Nephron progenitor cell (in vitro differentiated cells): Measurements from ENCODE around the gene HOXA3.

Experiments used
- DNase-seq: peaks from one replicate; pipeline ENCODE4 v3.0.0; 2021
- H3K27ac Mint-ChIP-seq: 2 replicates; pipeline ENCODE4 v1.8.0; 2021; ENCODE audit warnings: mild to moderate bottlenecking, moderate library complexity, mixed read lengths
- H3K27me3 Mint-ChIP-seq: 2 replicates; pipeline ENCODE4 v1.8.0; 2021; ENCODE audit warnings: mild to moderate bottlenecking, low read depth, mixed read lengths; ENCODE audit not compliant: poor library complexity
- H3K36me3 Mint-ChIP-seq: 2 replicates; pipeline ENCODE4 v1.8.0; 2021; ENCODE audit warnings: low read depth, mixed read lengths
- H3K4me1 Mint-ChIP-seq: 2 replicates; pipeline ENCODE4 v1.8.0; 2021; ENCODE audit warnings: mixed read lengths
- H3K4me3 Mint-ChIP-seq: 2 replicates; pipeline ENCODE4 v1.8.0; 2021; ENCODE audit warnings: mild to moderate bottlenecking, moderate library complexity, mixed read lengths
- H3K9me3 Mint-ChIP-seq: 2 replicates; pipeline ENCODE4 v1.8.0; 2021; ENCODE audit warnings: mild to moderate bottlenecking, moderate library complexity, mixed read lengths
- TF ChIP-seq, protein P1 (sequence below): fragments of 200-600 bp; sonication (generic); IDR thresholded peaks from 2 replicates; pipeline ENCODE4 v1.5.0; 2021; ENCODE audit warnings: antibody characterized with exemption

Gene HOXA3

DNA sequence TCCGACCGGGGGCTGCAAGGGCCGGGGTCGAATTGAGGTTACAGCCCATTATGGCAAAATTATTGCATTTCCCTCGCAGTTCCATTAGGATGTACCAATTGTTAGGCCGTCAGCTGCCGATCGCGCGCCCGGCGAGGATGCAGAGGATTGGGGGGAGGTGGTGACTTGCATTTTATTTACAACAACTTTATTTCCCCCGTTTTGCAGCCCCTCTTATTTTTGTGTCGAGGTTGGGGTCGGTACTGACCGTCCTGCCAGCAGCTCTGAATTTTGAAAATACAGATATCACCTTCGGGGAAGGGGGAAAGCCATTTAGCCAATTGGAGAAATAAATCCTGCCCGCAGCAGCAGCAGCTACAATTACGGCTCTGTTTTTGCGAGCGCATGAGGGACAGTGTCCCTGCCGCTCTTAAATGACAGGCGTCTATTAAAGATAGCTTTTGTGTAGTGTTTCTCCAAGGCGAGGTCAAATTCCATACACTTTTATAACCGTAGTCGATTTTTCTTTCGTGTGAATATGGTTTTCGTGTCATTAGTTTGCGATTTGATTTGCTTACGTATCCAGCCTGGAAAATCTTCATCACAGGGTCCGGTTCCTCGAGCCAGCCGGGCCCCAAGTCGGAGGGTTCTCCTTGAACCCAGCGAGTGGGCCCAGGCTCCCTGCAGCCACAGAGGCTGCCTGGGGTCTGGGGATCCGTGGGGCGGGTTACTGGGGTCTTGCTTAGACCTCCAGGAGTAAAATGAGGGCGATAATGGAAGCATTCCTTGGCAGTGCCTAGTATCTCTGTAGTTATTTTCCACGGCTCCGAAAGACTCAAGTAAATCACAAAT lies 8.2 kb downstream of the HOXA3 start:
- peaks cover 51% of the 10 kb centered on the region for H3K4me1 Mint-ChIP-seq
- H3K27ac Mint-ChIP-seq = peak overlapping the region; percentile 99
- peaks cover 92% of the 10 kb centered on the region for H3K36me3 Mint-ChIP-seq
- H3K4me3 Mint-ChIP-seq = peak overlapping the region; percentile 97
- TF ChIP-seq, protein P1, sequence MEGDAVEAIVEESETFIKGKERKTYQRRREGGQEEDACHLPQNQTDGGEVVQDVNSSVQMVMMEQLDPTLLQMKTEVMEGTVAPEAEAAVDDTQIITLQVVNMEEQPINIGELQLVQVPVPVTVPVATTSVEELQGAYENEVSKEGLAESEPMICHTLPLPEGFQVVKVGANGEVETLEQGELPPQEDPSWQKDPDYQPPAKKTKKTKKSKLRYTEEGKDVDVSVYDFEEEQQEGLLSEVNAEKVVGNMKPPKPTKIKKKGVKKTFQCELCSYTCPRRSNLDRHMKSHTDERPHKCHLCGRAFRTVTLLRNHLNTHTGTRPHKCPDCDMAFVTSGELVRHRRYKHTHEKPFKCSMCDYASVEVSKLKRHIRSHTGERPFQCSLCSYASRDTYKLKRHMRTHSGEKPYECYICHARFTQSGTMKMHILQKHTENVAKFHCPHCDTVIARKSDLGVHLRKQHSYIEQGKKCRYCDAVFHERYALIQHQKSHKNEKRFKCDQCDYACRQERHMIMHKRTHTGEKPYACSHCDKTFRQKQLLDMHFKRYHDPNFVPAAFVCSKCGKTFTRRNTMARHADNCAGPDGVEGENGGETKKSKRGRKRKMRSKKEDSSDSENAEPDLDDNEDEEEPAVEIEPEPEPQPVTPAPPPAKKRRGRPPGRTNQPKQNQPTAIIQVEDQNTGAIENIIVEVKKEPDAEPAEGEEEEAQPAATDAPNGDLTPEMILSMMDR = peak; percentile 6
- H3K9me3 Mint-ChIP-seq = no peaks in the 10 kb centered on the region
- H3K27me3 Mint-ChIP-seq = peaks cover 17% of the 10 kb centered on the region
- no peak for DNase-seq

DNA sequence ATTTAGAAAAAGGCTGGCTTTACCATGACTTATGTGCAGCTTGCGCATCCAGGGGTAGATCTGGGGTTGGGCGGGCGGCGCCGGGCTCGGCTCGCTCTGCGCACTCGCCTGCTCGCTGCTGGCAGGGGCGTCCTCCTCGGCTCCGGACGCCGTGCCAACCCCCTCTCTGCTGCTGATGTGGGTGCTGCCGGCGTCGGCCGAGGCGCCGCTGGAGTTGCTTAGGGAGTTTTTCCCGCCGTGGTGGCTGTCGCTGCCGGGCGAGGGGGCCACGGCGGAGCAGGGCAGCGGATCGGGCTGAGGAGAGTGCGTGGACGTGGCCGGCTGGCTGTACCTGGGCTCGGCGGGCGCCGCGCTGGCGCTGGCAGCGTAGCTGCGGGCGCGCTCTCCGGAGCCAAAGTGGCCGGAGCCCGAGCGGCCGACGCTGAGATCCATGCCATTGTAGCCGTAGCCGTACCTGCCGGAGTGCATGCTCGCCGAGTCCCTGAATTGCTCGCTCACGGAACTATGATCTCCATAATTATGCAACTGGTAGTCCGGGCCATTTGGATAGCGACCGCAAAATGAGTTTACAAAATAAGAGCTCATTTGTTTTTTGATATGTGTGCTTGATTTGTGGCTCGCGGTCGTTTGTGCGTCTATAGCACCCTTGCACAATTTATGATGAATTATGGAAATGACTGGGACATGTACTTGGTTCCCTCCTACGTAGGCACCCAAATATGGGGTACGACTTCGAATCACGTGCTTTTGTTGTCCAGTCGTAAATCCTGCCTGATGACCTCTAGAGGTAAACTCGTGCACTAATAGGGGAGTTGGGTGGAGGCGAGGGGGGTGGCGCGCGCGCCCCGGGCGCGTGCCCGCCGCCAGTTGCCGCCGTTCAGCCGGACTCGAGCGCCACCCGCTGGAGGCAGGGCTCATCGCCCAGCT lies 9.1 kb downstream of the HOXA3 start, which contains the start of gene HOXA5:
HOXA5 (minus strand) TSS at position 659 of the 927 bp plus-strand sequence; CDS start at position 585, 74 bp downstream.
- TF ChIP-seq, protein P1 = peak; percentile 90
- H3K27ac Mint-ChIP-seq = peak within 1 kb of the TSS; percentile 100
- DNase-seq = peak; percentile 92
- peaks cover 91% of the 10 kb centered on the region for H3K36me3 Mint-ChIP-seq
- no peaks in the 10 kb centered on the region for H3K9me3 Mint-ChIP-seq
- H3K4me3 Mint-ChIP-seq = peak within 1 kb of the TSS; percentile 97
- H3K27me3 Mint-ChIP-seq = peaks cover 21% of the 10 kb centered on the region
- H3K4me1 Mint-ChIP-seq = peaks cover 59% of the 10 kb centered on the region

DNA sequence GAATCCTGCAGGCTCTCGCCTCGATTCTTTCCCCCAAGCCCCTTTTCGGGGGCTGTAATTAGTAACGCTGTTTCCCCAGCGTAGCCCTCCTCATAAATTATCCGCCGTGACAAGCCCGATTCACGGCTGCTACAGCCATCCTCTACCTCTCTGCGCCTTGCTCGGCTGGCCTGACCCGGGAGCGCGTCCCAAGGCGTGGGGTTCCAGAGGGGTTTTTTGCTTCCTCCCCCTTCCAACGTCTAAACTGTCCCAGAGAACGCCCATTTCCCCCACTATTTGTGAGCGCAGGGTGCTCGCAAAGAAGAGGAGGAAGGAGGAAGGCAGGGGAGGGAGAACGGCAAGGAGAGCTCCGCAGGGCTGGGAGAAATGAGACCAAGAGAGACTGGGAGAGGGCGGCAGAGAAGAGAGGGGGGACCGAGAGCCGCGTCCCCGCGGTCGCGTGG lies 9.8 kb downstream of the HOXA3 start:
- H3K27me3 Mint-ChIP-seq = peaks cover 21% of the 10 kb centered on the region
- H3K4me3 Mint-ChIP-seq = peak overlapping the region; percentile 97
- H3K36me3 Mint-ChIP-seq = peaks cover 91% of the 10 kb centered on the region
- TF ChIP-seq, protein P1 = no peak
- peak overlapping the region; percentile 100 for H3K27ac Mint-ChIP-seq
- DNase-seq = no peak
- peaks cover 66% of the 10 kb centered on the region for H3K4me1 Mint-ChIP-seq
- no peaks in the 10 kb centered on the region for H3K9me3 Mint-ChIP-seq

DNA sequence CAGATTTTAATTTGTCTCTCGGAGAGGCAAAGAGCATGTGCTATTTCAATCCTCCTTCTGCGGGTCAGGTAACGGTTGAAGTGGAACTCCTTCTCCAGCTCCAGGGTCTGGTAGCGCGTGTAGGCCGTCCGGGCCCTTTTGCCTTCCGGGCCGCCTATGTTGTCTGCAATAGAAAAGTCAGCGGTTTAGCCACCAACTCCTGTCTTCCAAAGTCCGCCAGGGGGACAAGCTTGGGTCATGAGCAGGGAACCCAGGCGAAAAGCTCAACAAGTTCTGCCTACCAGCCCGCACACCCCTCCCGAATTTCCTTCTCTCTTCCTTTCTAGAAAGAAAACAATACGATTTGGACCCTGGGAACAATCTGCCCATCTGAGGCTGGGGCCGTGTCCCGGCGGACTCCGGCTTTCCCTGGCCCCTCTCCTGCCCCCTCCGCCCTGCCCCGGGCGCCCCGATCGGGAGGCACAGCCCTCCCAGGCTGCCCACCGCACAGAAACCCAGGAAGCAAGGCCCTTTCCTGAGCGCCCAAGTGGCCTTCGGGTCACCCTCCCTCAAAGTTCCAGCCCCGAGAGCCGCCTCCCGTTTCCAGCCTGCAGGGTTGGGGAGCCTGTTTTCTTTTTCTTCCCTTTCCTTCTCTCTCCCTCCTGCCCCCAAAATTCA lies 10.3 kb downstream of the HOXA3 start:
- TF ChIP-seq, protein P1 = no peak
- H3K27ac Mint-ChIP-seq = peak overlapping the region; percentile 100
- H3K4me1 Mint-ChIP-seq = peaks cover 69% of the 10 kb centered on the region
- no peaks in the 10 kb centered on the region for H3K9me3 Mint-ChIP-seq
- peaks cover 91% of the 10 kb centered on the region for H3K36me3 Mint-ChIP-seq
- peak overlapping the region; percentile 97 for H3K4me3 Mint-ChIP-seq
- DNase-seq = no peak
- peaks cover 21% of the 10 kb centered on the region for H3K27me3 Mint-ChIP-seq

- Mint-ChIP-seq H3K4me3 (peak overlapping the region; percentile 97), H3K27me3 (peaks cover 18% of the 10 kb centered on the region), H3K9me3 (no peaks in the 10 kb centered on the region), H3K4me1 (peaks cover 69% of the 10 kb centered on the region), H3K36me3 (peaks cover 86% of the 10 kb centered on the region), H3K27ac (peak overlapping the region; percentile 100)
- DNase-seq = no peak
- TF ChIP-seq, protein P1 = no peak
Measured at GRCh38 chr7:27141137-27141922, 11.1 kb downstream of the HOXA3 start.
